Fibroblast of skin of left biceps (primary cell): Measurements from ENCODE around the gene IL22RA1.

Source experiments
- DNase-seq, 2 experiments: peaks; one replicate each; pipeline ENCODE4 v3.0.0-alpha.2; 2013; ENCODE audit warnings: low read depth in 2 of 2

The IL22RA1 gene

GRCh38 chr1:24096009-24096738 lies 46.8 kb downstream of the IL22RA1 start:
- no peak for DNase-seq

- no peak for DNase-seq
These were observed 47.6 kb downstream of the IL22RA1 start for GRCh38 chr1:24095140-24095859.

- DNase-seq, result no peak
These were observed 48.4 kb downstream of the IL22RA1 start for GRCh38 chr1:24094554-24094953.

- no peak for DNase-seq
These were observed 49.2 kb downstream of the IL22RA1 start for GRCh38 chr1:24093732-24094131.

- no peak for DNase-seq
These were observed 50.0 kb downstream of the IL22RA1 start for GRCh38 chr1:24092979-24093378.

- no peak for DNase-seq
These were observed 50.9 kb downstream of the IL22RA1 start for GRCh38 chr1:24091971-24092482.

GRCh38 chr1:24090736-24091135 lies 52.2 kb downstream of the IL22RA1 start:
- no peak for DNase-seq

- DNase-seq, result no peak
These were observed 53.0 kb downstream of the IL22RA1 start for GRCh38 chr1:24089743-24090555.

GRCh38 chr1:24089027-24089742 lies 53.8 kb downstream of the IL22RA1 start:
- DNase-seq, result no peak

GRCh38 chr1:24086466-24086865 lies 56.5 kb downstream of the IL22RA1 start:
- DNase-seq, result no peak

- no peak for DNase-seq
These were observed 57.4 kb downstream of the IL22RA1 start for GRCh38 chr1:24085546-24085945.

- no peak for DNase-seq
These were observed 57.9 kb downstream of the IL22RA1 start for GRCh38 chr1:24085007-24085406.

GRCh38 chr1:24084050-24084449 lies 58.9 kb downstream of the IL22RA1 start:
- DNase-seq, result no peak

GRCh38 chr1:24082372-24082771 lies 60.6 kb downstream of the IL22RA1 start:
- DNase-seq, result no peak

GRCh38 chr1:24081190-24081589 lies 61.8 kb downstream of the IL22RA1 start:
- no peak for DNase-seq

GRCh38 chr1:24080131-24080530 lies 62.8 kb downstream of the IL22RA1 start:
- DNase-seq, result no peak

GRCh38 chr1:24077278-24077978 lies 65.5 kb downstream of the IL22RA1 start:
- no peak for DNase-seq

GRCh38 chr1:24075946-24076345 lies 67.0 kb downstream of the IL22RA1 start:
- DNase-seq, result no peak

- no peak for DNase-seq
These were observed 67.4 kb downstream of the IL22RA1 start for GRCh38 chr1:24075590-24075854.

GRCh38 chr1:24074817-24075589 lies 67.9 kb downstream of the IL22RA1 start:
- DNase-seq, result no peak
